Endothelial cell (in vitro differentiated cells): ENCODE data around the gene ARID4A. TPM values are rescaled to one million over a fixed set of nuclear protein-coding genes. Genes with fewer than 3 reads are reported as not detected.
"Not testable (repeated sequence)": the region's sequence is repeated elsewhere in the genome, so short reads cannot be mapped to it uniquely, and the experiment has no call there.

Experiments used
- DNase-seq: peaks from one replicate; pipeline ENCODE4 v3.0.0; 2021; ENCODE audit warnings: low spot score
- H3K27ac Mint-ChIP-seq: one replicate; pipeline ENCODE4 v1.8.0; 2021; ENCODE audit warnings: mixed read lengths, inconsistent platforms; ENCODE audit not compliant: unreplicated experiment
- H3K27me3 Mint-ChIP-seq: one replicate; pipeline ENCODE4 v1.8.0; 2021; ENCODE audit warnings: mild to moderate bottlenecking, moderate library complexity, mixed read lengths, inconsistent platforms; ENCODE audit not compliant: unreplicated experiment
- H3K36me3 Mint-ChIP-seq: one replicate; pipeline ENCODE4 v1.8.0; 2021; ENCODE audit warnings: mild to moderate bottlenecking, low read depth, mixed read lengths, inconsistent platforms; ENCODE audit not compliant: unreplicated experiment
- H3K4me1 Mint-ChIP-seq: one replicate; pipeline ENCODE4 v1.8.0; 2021; ENCODE audit warnings: mild to moderate bottlenecking, mixed read lengths, inconsistent platforms; ENCODE audit not compliant: unreplicated experiment
- H3K4me3 Mint-ChIP-seq: one replicate; pipeline ENCODE4 v1.8.0; 2021; ENCODE audit warnings: mild to moderate bottlenecking, mixed read lengths, inconsistent platforms; ENCODE audit not compliant: unreplicated experiment
- H3K9me3 Mint-ChIP-seq: one replicate; pipeline ENCODE4 v1.8.0; 2021; ENCODE audit warnings: mixed read lengths, inconsistent platforms; ENCODE audit not compliant: unreplicated experiment
- total RNA-seq: library from RNA; stranded (reverse); fragmentation: NEBNext Ultra II Directional; extraction: Animal tissue kit (Norgen Biotek cat#: 25700); gene quantifications from one replicate; pipeline ENCODE4 v1.2.1, GENCODE V29; 2021; ENCODE audit not compliant: unreplicated experiment
- TF ChIP-seq, protein P1 (sequence below): fragments of 200-600 bp; sonication (generic); IDR thresholded peaks from one replicate; pipeline ENCODE4 v1.5.0; 2021; ENCODE audit warnings: antibody characterized with exemption; ENCODE audit not compliant: unreplicated experiment

Gene ARID4A
- total RNA-seq, 1 donor from 2014 or later, result 45.4 TPM

DNA sequence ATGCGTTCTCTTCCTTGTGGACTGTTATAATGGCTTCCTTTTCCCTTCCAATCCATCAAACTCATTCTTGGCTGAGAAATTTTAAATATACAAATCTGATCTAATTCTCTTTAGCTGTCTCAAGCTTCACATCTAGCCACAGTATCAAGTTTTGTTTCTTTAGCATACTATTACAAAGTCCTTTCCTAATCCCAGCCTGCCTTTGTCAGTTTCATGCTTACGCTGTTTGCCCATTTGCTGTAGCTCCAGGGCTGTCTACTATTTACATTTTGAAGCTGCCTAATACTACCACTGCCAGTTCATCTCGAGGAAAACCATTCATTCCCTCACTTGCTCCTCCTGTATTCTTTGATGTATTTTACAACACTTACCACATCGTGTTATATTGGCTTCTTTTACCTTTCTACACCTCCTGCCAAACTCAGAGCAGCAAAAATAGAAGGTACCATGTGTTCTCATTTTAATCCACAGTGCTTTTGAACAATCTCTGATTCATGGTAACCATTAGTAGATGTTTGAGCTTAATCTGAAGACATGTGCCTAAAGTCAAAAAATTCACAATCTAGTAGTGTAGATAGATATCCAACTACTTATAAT, 42.9 kb downstream of the ARID4A start:
- Mint-ChIP-seq H3K27me3 (peaks cover 4% of the 10 kb centered on the region), H3K9me3 (no peaks in the 10 kb centered on the region), H3K4me1 (no peaks in the 10 kb centered on the region), H3K27ac (no peak overlapping the region), H3K4me3 (peak overlapping the region; percentile 17), H3K36me3 (peaks cover 20% of the 10 kb centered on the region)
- no peak for DNase-seq
- TF ChIP-seq, protein P1, sequence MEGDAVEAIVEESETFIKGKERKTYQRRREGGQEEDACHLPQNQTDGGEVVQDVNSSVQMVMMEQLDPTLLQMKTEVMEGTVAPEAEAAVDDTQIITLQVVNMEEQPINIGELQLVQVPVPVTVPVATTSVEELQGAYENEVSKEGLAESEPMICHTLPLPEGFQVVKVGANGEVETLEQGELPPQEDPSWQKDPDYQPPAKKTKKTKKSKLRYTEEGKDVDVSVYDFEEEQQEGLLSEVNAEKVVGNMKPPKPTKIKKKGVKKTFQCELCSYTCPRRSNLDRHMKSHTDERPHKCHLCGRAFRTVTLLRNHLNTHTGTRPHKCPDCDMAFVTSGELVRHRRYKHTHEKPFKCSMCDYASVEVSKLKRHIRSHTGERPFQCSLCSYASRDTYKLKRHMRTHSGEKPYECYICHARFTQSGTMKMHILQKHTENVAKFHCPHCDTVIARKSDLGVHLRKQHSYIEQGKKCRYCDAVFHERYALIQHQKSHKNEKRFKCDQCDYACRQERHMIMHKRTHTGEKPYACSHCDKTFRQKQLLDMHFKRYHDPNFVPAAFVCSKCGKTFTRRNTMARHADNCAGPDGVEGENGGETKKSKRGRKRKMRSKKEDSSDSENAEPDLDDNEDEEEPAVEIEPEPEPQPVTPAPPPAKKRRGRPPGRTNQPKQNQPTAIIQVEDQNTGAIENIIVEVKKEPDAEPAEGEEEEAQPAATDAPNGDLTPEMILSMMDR, result no peak

DNA sequence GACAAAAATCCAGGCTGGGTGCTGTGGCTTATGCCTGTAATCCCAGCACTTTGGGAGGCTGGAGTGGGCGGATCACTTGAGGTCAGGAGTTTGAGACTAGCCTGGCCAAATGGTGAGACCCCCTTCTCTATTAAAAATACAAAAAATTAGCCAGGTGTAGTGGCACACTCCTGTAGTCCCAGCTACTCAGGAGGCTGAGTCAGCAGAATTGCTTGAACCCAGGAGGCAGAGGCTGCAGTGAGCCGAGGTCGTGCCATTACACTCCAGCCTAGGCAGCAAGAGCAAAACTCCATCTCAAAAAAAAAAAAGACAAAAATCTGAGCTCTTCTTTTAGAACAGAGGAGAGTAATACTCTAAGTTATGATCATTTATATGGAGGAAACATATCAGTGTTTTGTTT, 45.2 kb downstream of the ARID4A start:
- not testable (repeated sequence) for H3K4me1 Mint-ChIP-seq, H3K27ac Mint-ChIP-seq, H3K9me3 Mint-ChIP-seq

DNA sequence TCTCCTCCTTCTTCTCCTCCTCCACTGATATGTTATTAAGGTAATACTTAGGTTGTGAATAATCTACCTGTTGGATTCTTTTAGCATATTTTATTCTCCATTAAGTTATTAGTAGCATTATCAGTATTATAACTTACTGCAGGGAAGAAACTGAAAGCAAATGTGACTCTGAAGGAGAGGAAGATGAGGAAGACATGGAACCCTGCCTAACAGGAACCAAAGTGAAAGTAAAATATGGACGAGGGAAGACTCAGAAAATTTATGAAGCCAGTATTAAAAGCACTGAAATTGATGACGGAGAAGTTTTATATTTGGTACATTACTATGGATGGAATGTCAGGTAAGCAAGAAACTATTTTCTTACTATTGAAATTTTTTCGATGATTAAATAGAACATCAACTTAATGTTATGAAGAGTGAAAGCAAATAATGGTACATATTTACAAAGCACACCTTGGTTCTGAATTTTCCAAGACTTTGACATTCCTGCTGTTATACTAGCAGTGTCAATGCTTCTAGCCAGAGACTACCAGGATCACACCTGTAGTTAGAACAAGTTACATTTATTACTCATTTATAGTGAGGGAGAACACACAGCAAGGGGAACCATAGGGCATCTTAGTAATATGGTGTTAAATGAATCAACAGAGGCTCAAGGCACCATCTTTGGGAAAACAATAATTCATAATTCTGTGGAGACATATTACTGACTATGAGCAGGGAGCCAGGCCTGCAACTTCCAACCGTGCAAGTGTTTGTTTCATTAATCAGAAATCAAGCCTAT, 55.4 kb downstream of the ARID4A start:
- Mint-ChIP-seq H3K4me1 (no peaks in the 10 kb centered on the region), H3K9me3 (no peaks in the 10 kb centered on the region), H3K4me3 (no peak overlapping the region), H3K27me3 (no peaks in the 10 kb centered on the region), H3K27ac (no peak overlapping the region), H3K36me3 (peaks cover 19% of the 10 kb centered on the region)
- DNase-seq, result no peak
- TF ChIP-seq, protein P1, result no peak

More for the DNA sequence above, 45.2 kb downstream of the ARID4A start:
- not testable (repeated sequence) for H3K27me3 Mint-ChIP-seq, H3K4me3 Mint-ChIP-seq, DNase-seq
- H3K36me3 Mint-ChIP-seq, result peaks cover 22% of the 10 kb centered on the region

DNA sequence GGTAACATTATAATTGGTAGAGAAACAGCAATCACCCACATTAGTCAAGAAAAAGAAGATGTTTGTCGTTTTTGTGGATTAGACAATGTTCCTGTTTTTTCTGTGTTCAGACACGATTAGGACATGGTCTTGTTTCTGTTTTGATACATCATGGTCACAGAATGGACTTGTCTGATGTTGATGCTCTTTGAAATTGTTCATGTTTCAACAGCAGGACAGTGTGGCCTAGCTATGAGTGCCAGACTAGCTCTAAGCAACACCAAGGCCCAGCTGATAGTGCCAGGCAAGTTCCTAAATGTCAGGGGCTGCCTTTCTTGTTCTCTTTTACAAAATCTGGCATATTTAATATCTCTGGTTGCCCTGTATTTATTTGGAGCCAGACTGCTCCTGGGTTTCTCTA, 56.5 kb downstream of the ARID4A start:
- H3K4me1 Mint-ChIP-seq, result no peaks in the 10 kb centered on the region
- H3K36me3 Mint-ChIP-seq, result peaks cover 19% of the 10 kb centered on the region

DNA sequence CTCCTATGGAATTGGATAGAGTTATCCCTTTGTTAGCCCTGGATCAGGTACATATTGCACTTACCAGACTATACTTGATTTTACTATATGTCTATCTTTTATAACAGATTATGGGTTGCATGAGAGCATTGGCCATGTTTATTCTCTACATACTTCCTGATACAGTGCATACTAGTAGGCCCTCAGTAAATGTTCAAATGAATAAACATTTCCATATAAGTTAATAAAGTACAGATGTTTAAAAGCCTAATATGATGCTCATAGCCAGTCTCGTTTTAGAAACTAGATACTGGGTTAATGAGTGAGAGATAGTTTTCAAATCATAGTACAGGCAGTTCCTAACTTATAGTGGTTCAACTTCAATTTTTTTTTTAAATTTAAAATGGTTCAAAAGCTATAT, 57.9 kb downstream of the ARID4A start:
- TF ChIP-seq, protein P1, result no peak
- Mint-ChIP-seq H3K4me1 (no peaks in the 10 kb centered on the region), H3K9me3 (no peaks in the 10 kb centered on the region), H3K27ac (no peak overlapping the region), H3K27me3 (no peaks in the 10 kb centered on the region), H3K4me3 (no peak overlapping the region), H3K36me3 (peaks cover 15% of the 10 kb centered on the region)
- no peak for DNase-seq

More for the DNA sequence above, 56.5 kb downstream of the ARID4A start:
- TF ChIP-seq, protein P1, result no peak
- Mint-ChIP-seq H3K27me3 (no peaks in the 10 kb centered on the region), H3K9me3 (no peaks in the 10 kb centered on the region), H3K4me3 (no peak overlapping the region), H3K27ac (no peak overlapping the region)
- no peak for DNase-seq

DNA sequence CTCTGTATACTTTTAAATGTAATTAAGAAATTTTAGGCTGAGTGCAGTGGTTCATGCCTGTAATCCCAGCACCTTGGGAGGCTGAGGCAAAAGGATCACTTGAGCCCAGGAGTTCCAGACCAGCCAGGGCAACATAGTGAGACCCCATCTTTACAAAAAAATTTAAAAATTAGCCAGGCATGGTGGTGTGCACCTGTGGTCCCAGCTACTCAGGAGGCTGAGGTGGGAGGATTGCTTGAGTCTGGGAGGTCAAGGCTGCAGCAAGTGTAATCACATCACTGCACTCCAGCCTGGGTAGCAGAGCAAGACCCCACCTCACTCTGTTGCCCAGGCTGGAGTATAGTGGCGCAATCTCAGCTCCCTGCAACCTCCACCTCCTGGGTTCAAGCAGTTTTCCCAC, 63.9 kb downstream of the ARID4A start:
- H3K27me3 Mint-ChIP-seq, H3K4me3 Mint-ChIP-seq, DNase-seq, H3K4me1 Mint-ChIP-seq, H3K9me3 Mint-ChIP-seq, H3K27ac Mint-ChIP-seq: not testable (repeated sequence)
- peaks cover 16% of the 10 kb centered on the region for H3K36me3 Mint-ChIP-seq
